Stimulated activated effector memory CD8-positive, alpha-beta T cell treated with anti-CD3 and anti-CD28 coated beads, Interleukin-12 subunit alpha, Interleukin-12 subunit beta, amount 100 ng/mL, for 72 hours (primary cell): Measurements from ENCODE around the gene MSMO1.

Source experiments
- ATAC-seq: fragments of 150-1000 bp; cut with Tn5 transposase; 2 replicates; pipeline ENCODE4 v1.10.0; 2021
- DNase-seq, 2 donors: peaks; one replicate each; pipeline ENCODE4 v3.0.0; 2021 to 2022; ENCODE audit warnings: low spot score in 2 of 2
- H3K27ac Mint-ChIP-seq: one replicate; pipeline ENCODE4 v1.8.0; 2022; ENCODE audit warnings: mild to moderate bottlenecking, mixed read lengths
- H3K36me3 Mint-ChIP-seq: one replicate; pipeline ENCODE4 v1.8.0; 2022; ENCODE audit warnings: mild to moderate bottlenecking, mixed read lengths
- H3K4me1 Mint-ChIP-seq: one replicate; pipeline ENCODE4 v1.8.0; 2022; ENCODE audit warnings: mixed read lengths
- H3K4me3 Mint-ChIP-seq: one replicate; pipeline ENCODE4 v1.8.0; 2022; ENCODE audit warnings: mild to moderate bottlenecking, mixed read lengths
- H3K9me3 Mint-ChIP-seq: one replicate; pipeline ENCODE4 v1.8.0; 2022; ENCODE audit warnings: mixed read lengths

Gene MSMO1

GRCh38 chr4:165364452-165365080 is 37.1 kb downstream of the MSMO1 start:
- no peak overlapping the region for H3K27ac Mint-ChIP-seq

DNA sequence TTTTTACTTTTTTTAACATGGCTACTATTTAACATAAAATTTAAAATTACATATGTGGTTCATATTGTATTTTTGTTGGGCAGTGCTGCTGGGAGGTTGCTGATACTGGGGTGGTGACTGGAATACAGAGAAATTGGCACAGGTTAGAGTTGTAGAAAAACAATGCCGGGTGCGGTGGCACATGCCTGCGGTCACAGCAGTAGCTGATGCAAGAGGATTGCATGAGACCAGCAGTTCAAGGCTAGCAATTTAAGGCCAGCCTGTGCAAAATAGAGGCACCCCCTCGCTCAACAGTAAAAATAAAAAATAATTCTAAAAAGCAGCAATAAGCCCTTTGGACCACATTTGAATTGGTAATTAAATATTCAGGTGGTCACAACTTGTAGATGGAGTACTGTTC is 39.6 kb downstream of the MSMO1 start:
- no peaks in the 10 kb centered on the region for H3K36me3 Mint-ChIP-seq
- no peaks in the 10 kb centered on the region for H3K9me3 Mint-ChIP-seq

More at GRCh38 chr4:165364452-165365080, 37.1 kb downstream of the MSMO1 start:
- Mint-ChIP-seq H3K9me3 (no peaks in the 10 kb centered on the region), H3K4me3 (no peak overlapping the region), H3K4me1 (no peaks in the 10 kb centered on the region), H3K36me3 (no peaks in the 10 kb centered on the region)
- DNase-seq: no peak
- peak; percentile 31 for ATAC-seq

DNA sequence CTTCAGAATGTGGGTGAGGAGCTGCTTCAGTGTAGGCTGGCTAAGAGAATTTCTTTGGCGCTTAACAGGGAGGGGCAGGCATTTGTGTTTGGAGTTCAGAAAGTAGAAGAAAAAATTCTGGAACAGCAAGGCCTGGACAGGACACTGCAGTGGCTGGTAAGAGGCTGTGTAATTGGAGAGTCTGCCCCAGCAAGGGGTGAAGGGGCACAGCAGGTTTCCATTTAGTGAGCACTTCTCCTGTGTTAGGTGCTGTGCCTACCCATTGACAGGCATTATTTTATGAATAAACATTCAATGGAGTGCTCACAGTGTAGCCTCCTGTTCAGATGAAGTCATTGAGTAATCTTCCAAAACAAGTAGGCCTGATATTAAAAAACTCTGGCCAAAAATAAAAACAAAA is 40.6 kb downstream of the MSMO1 start:
- DNase-seq: no peak
- Mint-ChIP-seq H3K9me3 (no peaks in the 10 kb centered on the region), H3K4me3 (no peak overlapping the region), H3K27ac (no peak overlapping the region), H3K4me1 (no peaks in the 10 kb centered on the region), H3K36me3 (no peaks in the 10 kb centered on the region)
- ATAC-seq: no peak

More for the DNA sequence above, 39.6 kb downstream of the MSMO1 start:
- Mint-ChIP-seq H3K4me1 (no peaks in the 10 kb centered on the region), H3K4me3 (no peak overlapping the region), H3K27ac (no peak overlapping the region)
- ATAC-seq (no peak), DNase-seq (no peak)

DNA sequence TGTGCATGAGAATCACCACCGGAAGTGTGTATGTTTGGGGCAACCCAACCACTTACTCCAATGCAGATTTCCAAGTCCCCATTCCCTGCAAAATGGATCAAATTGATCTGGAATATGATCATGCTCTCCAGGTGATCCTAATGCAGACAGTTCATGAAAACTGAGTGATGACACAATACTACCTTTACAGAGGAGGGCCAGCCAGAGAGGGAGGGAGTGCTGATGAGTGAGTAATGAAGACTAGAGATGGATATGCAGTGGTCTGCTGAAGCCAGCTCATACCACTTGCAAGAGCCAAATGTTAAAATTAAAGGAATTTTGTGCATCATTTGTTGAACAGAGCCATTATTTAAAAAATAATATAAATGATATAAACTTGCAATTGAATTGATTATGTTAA is 41.1 kb downstream of the MSMO1 start:
- H3K4me3 Mint-ChIP-seq: no peak overlapping the region
- H3K9me3 Mint-ChIP-seq: no peaks in the 10 kb centered on the region
- no peak for ATAC-seq
- H3K36me3 Mint-ChIP-seq: no peaks in the 10 kb centered on the region
- H3K27ac Mint-ChIP-seq: no peak overlapping the region
- DNase-seq: no peak
- H3K4me1 Mint-ChIP-seq: no peaks in the 10 kb centered on the region

GRCh38 chr4:165369522-165369921 is 42.1 kb downstream of the MSMO1 start:
- ATAC-seq (no peak), DNase-seq (no peak)
- no peak overlapping the region for H3K27ac Mint-ChIP-seq
- no peaks in the 10 kb centered on the region for H3K36me3 Mint-ChIP-seq
- no peak overlapping the region for H3K4me3 Mint-ChIP-seq
- no peaks in the 10 kb centered on the region for H3K4me1 Mint-ChIP-seq
- peaks cover 9% of the 10 kb centered on the region for H3K9me3 Mint-ChIP-seq

- Mint-ChIP-seq H3K4me3 (no peak overlapping the region), H3K36me3 (no peaks in the 10 kb centered on the region), H3K4me1 (no peaks in the 10 kb centered on the region), H3K9me3 (peaks cover 9% of the 10 kb centered on the region), H3K27ac (no peak overlapping the region)
- ATAC-seq (no peak), DNase-seq (no peak)
These were observed 43.1 kb downstream of the MSMO1 start for GRCh38 chr4:165370530-165370929.

- Mint-ChIP-seq H3K4me3 (no peak overlapping the region), H3K27ac (no peak overlapping the region), H3K4me1 (no peaks in the 10 kb centered on the region), H3K36me3 (no peaks in the 10 kb centered on the region), H3K9me3 (peaks cover 9% of the 10 kb centered on the region)
- DNase-seq (no peak), ATAC-seq (no peak)
These were observed 48.0 kb downstream of the MSMO1 start for GRCh38 chr4:165375465-165375864.

DNA sequence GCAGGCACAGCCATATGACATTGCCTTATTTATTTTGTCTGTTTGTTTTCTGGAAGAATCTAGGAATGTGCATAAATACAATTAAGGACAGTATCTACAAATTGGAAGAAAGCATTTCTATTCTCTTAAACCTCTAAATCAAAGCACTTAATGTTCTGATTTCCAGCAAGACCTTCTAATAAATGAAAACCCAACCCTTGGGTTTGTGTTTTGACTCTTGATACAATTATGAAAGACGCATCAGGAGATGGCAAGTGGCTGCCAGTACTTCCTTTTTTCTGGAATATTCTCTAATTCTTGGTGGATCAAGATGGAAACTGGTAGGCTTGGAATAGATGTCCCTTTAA is 50.9 kb downstream of the MSMO1 start:
- peak overlapping the region; percentile 49 for H3K4me3 Mint-ChIP-seq
- H3K9me3 Mint-ChIP-seq: peaks cover 9% of the 10 kb centered on the region
- ATAC-seq (no peak), DNase-seq (no peak)
- no peaks in the 10 kb centered on the region for H3K36me3 Mint-ChIP-seq
- H3K27ac Mint-ChIP-seq: no peak overlapping the region
- H3K4me1 Mint-ChIP-seq: no peaks in the 10 kb centered on the region

GRCh38 chr4:165378745-165379677 is 51.5 kb downstream of the MSMO1 start, which contains the start of gene CPE:
Gene CPE, plus strand, starts transcription at chr4:165379008. Its CDS starts 214 bp downstream, at chr4:165379222.
- peak; percentile 7 to 67 for DNase-seq
- Mint-ChIP-seq H3K27ac (no peak within 1 kb of the TSS), H3K4me3 (peak within 1 kb of the TSS; percentile 49), H3K9me3 (peaks cover 5% of the 10 kb centered on the region), H3K4me1 (no peaks in the 10 kb centered on the region), H3K36me3 (no peaks in the 10 kb centered on the region)
- ATAC-seq: peak; percentile 93

DNA sequence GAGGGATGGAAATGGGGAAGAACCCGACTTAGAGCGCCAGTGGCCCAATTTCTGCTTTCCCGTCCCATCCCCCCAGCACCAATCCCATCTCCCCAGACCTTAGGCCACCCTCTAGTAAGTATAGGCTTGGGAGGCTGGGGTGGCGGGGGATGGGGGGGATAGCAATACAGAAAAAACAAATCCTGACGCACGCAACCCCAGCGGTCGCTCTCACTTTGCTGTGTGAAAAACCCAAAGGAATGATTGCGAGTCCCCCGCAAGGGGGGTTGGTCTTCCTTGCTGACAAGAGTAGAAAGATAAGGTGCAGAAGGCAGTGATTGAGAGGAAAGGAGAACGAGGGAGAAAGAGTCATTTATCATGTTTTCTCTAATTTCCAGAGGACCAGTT is 52.2 kb downstream of the MSMO1 start:
- Mint-ChIP-seq H3K9me3 (no peaks in the 10 kb centered on the region), H3K27ac (no peak overlapping the region), H3K4me1 (no peaks in the 10 kb centered on the region), H3K4me3 (no peak overlapping the region), H3K36me3 (no peaks in the 10 kb centered on the region)
- DNase-seq: no peak
- ATAC-seq: no peak

DNA sequence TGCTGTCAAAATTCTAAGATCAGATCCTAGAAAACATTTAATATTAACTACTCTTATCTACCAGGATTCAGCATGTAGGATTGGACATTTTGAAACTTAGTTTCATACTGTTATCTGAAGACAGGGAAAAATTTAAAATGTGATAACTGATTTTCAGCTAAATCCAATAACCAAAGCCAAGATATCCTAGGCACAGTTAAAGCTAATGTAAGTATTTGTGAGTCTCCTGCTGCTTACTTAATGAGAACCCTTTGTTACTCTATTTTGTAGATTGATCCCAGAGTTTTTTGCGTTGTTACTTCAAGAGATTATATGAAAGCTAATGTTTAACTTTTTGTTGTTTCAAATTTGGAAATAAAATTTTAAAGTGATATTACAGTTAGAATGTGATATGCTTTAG is 53.3 kb downstream of the MSMO1 start:
- H3K9me3 Mint-ChIP-seq: no peaks in the 10 kb centered on the region
- no peak overlapping the region for H3K27ac Mint-ChIP-seq
- no peaks in the 10 kb centered on the region for H3K4me1 Mint-ChIP-seq
- no peak overlapping the region for H3K4me3 Mint-ChIP-seq
- H3K36me3 Mint-ChIP-seq: no peaks in the 10 kb centered on the region
- ATAC-seq: no peak
- no peak for DNase-seq

GRCh38 chr4:165381821-165382373 is 54.4 kb downstream of the MSMO1 start:
- Mint-ChIP-seq H3K4me1 (no peaks in the 10 kb centered on the region), H3K4me3 (no peak overlapping the region), H3K36me3 (no peaks in the 10 kb centered on the region), H3K27ac (no peak overlapping the region), H3K9me3 (no peaks in the 10 kb centered on the region)
- no peak for DNase-seq
- ATAC-seq: no peak

DNA sequence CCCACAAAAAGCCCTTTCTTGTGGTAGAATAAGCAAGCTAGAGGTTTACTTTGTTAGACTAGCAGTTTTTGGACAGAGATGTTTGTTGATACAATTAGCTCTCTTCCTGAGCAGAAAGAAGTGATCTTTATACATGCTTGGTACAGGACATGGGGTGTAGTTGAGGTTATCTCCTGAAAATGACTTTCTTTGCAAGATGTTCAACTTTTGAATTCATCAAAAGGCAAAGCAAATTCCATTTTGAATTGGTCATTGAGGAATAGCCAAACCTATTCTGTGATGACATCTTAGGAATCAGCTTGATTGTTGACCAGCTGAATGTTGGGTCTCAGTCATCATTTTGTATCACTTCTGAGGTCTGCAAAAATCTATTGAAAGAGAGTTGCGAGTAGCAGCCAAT is 55.2 kb downstream of the MSMO1 start:
- no peaks in the 10 kb centered on the region for H3K36me3 Mint-ChIP-seq
- no peak overlapping the region for H3K4me3 Mint-ChIP-seq
- no peak for DNase-seq
- H3K27ac Mint-ChIP-seq: no peak overlapping the region
- no peak for ATAC-seq
- H3K4me1 Mint-ChIP-seq: no peaks in the 10 kb centered on the region
- no peaks in the 10 kb centered on the region for H3K9me3 Mint-ChIP-seq

DNA sequence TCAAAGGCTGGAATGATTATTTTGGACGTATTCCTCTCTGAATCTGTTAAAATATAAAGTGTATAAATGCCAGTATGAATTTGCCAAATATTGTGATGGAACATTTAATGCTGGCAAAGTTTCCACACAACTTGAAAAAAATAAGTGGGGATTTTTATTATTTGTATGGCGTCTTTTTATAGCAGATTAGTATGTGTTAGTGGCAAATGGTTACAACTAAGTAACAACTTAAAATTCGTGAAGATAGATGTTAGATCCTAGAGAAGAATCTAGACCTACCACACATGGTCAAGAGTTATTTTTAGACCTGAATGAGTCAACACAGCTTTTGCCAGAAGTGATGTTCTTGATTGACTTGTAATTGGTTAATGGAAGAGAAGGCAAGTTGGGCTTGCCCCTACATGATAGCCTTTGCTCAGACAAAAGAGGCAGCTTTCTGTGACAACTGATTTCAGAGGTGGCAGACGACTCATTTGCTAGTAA is 56.2 kb downstream of the MSMO1 start:
- no peaks in the 10 kb centered on the region for H3K9me3 Mint-ChIP-seq
- no peak overlapping the region for H3K4me3 Mint-ChIP-seq
- H3K27ac Mint-ChIP-seq: no peak overlapping the region
- no peaks in the 10 kb centered on the region for H3K36me3 Mint-ChIP-seq
- DNase-seq (no peak), ATAC-seq (no peak)
- H3K4me1 Mint-ChIP-seq: no peaks in the 10 kb centered on the region

DNA sequence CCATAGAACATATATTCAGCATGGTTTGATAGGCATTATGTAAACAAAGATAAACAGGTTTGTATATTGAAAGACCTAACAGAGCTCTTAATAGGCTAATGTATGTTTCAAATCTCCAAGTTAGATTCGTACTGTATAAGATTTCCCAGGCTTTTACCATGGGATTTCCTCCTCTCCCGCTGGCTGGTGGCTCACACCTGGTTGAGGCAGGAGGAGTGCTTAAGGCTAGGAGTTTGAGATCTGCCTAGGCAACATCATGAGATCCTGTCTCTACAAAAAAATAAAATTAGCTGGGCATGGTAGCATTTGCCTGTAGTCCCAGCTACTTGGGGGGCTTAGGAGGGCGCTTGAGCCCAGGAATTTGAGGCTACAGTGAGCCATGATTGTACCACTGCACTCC is 56.7 kb downstream of the MSMO1 start:
- no peaks in the 10 kb centered on the region for H3K9me3 Mint-ChIP-seq
- no peaks in the 10 kb centered on the region for H3K36me3 Mint-ChIP-seq
- H3K4me1 Mint-ChIP-seq: no peaks in the 10 kb centered on the region
- no peak for ATAC-seq
- DNase-seq: no peak
- no peak overlapping the region for H3K27ac Mint-ChIP-seq
- H3K4me3 Mint-ChIP-seq: no peak overlapping the region

- ATAC-seq: no peak
- no peaks in the 10 kb centered on the region for H3K36me3 Mint-ChIP-seq
- DNase-seq: no peak
- H3K4me1 Mint-ChIP-seq: no peaks in the 10 kb centered on the region
- no peak overlapping the region for H3K4me3 Mint-ChIP-seq
- no peaks in the 10 kb centered on the region for H3K9me3 Mint-ChIP-seq
- H3K27ac Mint-ChIP-seq: no peak overlapping the region
These were observed 57.1 kb downstream of the MSMO1 start for GRCh38 chr4:165384598-165384997.
